Measurements from ENCODE around the gene PRSS23.

- TF ChIP-seq POLR2A (IDR thresholded peaks at IDR 0.05) (no peak), EP300 (IDR thresholded peaks at IDR 0.05) (no peak), CTCF (IDR thresholded peaks at IDR 0.05) (no peak)
Observed at GRCh38 chr11:86803136-86804045, 3.0 kb downstream of the PRSS23 start.

Measured in ovary (tissue), 3 donors.